ENCODE measurements around the gene WARS2. TPM values are rescaled to one million over a fixed set of nuclear protein-coding genes. Genes with fewer than 3 reads are reported as not detected.

Gene WARS2
- total RNA-seq, 4 donors from 2014 or later: 5.8 to 12.6 (median 10.0) TPM

DNA sequence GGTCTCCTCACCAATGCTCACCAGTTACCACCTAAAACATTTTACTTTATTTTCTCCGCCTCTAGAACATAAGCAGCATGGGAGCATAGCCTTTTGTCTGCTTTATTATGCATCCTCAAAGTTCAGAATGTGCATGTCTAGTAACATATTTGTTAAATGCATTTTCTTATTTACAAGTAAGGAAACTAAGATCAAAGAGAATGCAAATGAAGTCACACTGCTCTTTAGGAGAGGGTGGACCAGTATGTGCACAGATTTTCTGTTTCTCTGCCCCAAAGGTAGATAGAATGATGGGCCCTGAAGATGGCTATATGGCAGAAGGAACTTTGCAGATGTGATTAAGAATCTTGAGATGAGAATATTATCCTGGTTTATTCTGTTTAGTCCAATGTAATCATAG lies 9.7 kb upstream of the WARS2 start:
- no peak for TF ChIP-seq POLR2AphosphoS5 (IDR thresholded peaks at IDR 0.05)

DNA sequence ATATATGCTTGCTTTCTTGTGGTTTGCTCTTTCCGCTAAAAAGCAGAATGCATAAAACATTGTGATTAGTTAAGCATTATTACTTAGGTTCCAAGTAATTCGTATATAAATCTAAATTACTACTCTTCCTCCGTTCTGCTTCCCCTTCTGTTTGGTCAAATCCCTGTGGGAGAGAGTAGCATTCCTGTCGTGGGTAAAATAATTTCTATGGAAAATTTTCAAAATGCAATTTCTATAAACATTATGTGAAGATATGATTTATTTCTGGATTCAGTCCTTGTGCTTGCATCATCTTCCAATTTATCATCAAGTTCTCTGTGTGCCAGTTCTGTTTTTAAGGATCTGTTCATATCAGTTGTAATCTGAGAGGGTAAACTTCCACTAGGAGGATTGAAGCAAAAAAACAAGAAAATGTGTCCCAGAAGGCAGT lies 7.2 kb upstream of the WARS2 start:
- intact Hi-C loops (cut with DNase I): loop anchor here (10.0 kb wide), 1 partner anchor 507 kb away; no protein-coding TSS in a partner anchor
- DNase-seq (ENCODE audit: extremely low spot score): no peak
- Histone ChIP-seq H3K4me1 (peaks cover 0 to 18% (median 11%) of the 10 kb centered on the region in 4 donors), H3K27ac (replicated peaks in 1 of 4) (peak overlapping the region in 2 of 4 donors; percentile 42 to 48), H3K36me3 (peaks cover 0 to 12% (median 4%) of the 10 kb centered on the region in 4 donors), H3K27me3 (no peaks in the 10 kb centered on the region), H3K9me3 (no peaks in the 10 kb centered on the region), H3K4me3 (no peak overlapping the region)
- WGBS: 50% methylated on average over 4 of the region's 4 CpGs
- TF ChIP-seq EP300 (IDR thresholded peaks at IDR 0.05) (no peak), POLR2AphosphoS5 (IDR thresholded peaks at IDR 0.05) (no peak), POLR2A (IDR thresholded peaks at IDR 0.05; ENCODE audit: low read depth) (no peak)
- TF ChIP-seq, protein P1, sequence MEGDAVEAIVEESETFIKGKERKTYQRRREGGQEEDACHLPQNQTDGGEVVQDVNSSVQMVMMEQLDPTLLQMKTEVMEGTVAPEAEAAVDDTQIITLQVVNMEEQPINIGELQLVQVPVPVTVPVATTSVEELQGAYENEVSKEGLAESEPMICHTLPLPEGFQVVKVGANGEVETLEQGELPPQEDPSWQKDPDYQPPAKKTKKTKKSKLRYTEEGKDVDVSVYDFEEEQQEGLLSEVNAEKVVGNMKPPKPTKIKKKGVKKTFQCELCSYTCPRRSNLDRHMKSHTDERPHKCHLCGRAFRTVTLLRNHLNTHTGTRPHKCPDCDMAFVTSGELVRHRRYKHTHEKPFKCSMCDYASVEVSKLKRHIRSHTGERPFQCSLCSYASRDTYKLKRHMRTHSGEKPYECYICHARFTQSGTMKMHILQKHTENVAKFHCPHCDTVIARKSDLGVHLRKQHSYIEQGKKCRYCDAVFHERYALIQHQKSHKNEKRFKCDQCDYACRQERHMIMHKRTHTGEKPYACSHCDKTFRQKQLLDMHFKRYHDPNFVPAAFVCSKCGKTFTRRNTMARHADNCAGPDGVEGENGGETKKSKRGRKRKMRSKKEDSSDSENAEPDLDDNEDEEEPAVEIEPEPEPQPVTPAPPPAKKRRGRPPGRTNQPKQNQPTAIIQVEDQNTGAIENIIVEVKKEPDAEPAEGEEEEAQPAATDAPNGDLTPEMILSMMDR (IDR thresholded peaks at IDR 0.05): no peak

More for the DNA sequence above, 9.7 kb upstream of the WARS2 start:
- Histone ChIP-seq H3K9me3 (no peaks in the 10 kb centered on the region), H3K4me1 (peaks cover 0 to 13% (median 9%) of the 10 kb centered on the region in 4 donors), H3K27me3 (no peaks in the 10 kb centered on the region), H3K36me3 (peaks cover 0 to 4% (median 1%) of the 10 kb centered on the region in 4 donors), H3K4me3 (no peak overlapping the region), H3K27ac (replicated peaks in 1 of 4) (no peak overlapping the region)
- intact Hi-C loops (cut with DNase I): no loop called here
- 100% methylated on average over 1 of the region's 1 CpG for WGBS
- no peak for DNase-seq (ENCODE audit: extremely low spot score)

DNA sequence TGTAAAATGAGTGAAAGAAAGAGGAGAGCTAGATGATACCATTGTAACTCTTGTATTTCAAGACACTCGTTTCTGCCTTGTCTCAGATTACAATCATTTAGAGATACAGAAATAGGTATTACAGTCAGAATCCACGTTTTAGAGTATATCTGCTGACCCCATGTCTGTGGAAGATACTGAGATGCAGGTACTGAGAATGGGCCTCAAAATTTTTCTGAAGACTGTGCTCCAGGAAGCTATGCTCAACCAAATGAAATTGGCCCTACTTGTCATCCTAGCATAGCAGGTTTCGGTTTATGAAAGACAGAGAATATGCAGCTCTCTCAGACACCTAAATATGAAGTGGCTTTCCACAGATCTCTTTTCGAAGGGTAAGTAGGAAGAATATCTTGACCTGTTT lies 6.0 kb upstream of the WARS2 start:
- Histone ChIP-seq H3K27ac (replicated peaks in 1 of 4) (no peak overlapping the region), H3K4me3 (no peak overlapping the region), H3K9me3 (no peaks in the 10 kb centered on the region), H3K36me3 (peaks cover 0 to 12% (median 4%) of the 10 kb centered on the region in 4 donors), H3K27me3 (no peaks in the 10 kb centered on the region), H3K4me1 (peaks cover 3 to 30% (median 17%) of the 10 kb centered on the region in 4 donors)
- DNase-seq (ENCODE audit: extremely low spot score): no peak
- 84% methylated on average over 4 of the region's 4 CpGs for WGBS
- intact Hi-C loops (cut with DNase I): loop anchor here (10.0 kb wide), 1 partner anchor 508 kb away; no protein-coding TSS in a partner anchor
- TF ChIP-seq POLR2AphosphoS5 (IDR thresholded peaks at IDR 0.05) (no peak), EP300 (IDR thresholded peaks at IDR 0.05) (no peak), POLR2A (IDR thresholded peaks at IDR 0.05; ENCODE audit: low read depth) (no peak)
- TF ChIP-seq, protein P1 (IDR thresholded peaks at IDR 0.05): no peak

DNA sequence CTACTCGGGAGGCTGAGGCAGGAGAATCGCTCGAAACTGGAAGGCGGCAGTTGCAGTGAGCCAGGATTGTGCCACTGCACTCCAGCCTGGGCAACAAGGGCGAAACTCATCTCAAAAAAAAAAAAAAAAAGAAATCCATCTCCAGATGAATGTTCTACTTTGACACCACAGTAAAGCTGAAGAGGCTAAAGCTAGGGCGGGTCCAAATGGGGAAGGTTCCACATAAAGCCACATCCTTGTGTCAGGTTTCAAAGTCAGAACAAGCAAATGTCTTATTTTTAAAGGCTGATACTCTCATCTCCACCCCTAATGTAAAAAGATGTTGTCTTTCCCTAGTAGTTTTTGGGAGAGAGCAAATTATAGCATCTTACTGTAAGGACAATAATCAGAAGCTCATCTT lies 4.4 kb upstream of the WARS2 start:
- Histone ChIP-seq H3K4me1 (peaks cover 9 to 37% (median 24%) of the 10 kb centered on the region in 4 donors), H3K9me3 (no peaks in the 10 kb centered on the region), H3K36me3 (peaks cover 0 to 12% (median 4%) of the 10 kb centered on the region in 4 donors), H3K27ac (replicated peaks in 1 of 4) (no peak overlapping the region), H3K27me3 (no peaks in the 10 kb centered on the region), H3K4me3 (no peak overlapping the region)
- TF ChIP-seq EP300 (IDR thresholded peaks at IDR 0.05) (no peak), POLR2AphosphoS5 (IDR thresholded peaks at IDR 0.05) (no peak), POLR2A (IDR thresholded peaks at IDR 0.05; ENCODE audit: low read depth) (no peak)
- TF ChIP-seq, protein P1 (IDR thresholded peaks at IDR 0.05): no peak
- intact Hi-C loops (cut with DNase I): loop anchor here (10.0 kb wide), 1 partner anchor 510 kb away; no protein-coding TSS in a partner anchor
- WGBS: 96% methylated on average over 6 of the region's 6 CpGs
- no peak for DNase-seq (ENCODE audit: extremely low spot score)

DNA sequence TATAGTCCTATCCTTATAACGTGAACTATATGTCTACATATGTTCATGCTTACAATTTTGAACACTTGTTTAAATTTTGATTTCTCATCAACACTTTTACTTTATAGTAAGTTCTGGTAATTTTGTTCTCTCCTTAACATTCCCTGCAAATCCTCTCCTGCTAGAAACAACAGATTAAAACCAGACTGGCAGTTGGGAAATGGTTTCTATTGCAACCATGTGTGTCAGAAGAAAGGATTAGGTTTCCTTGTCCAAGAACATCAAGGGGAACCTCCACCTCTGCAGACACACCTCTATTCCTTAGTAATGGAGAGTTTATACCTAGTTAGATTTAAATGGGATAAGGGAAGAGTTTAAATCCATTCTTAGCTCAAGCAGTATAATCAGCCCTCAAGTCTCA lies 3.3 kb upstream of the WARS2 start:
- no peak overlapping the region for H3K27ac ChIP-seq (replicated peaks in 1 of 4)
- whole genome bisulfite sequencing: 90% methylated on average over 1 of the region's 1 CpG
- H3K9me3 ChIP-seq: no peaks in the 10 kb centered on the region
- H3K27me3 ChIP-seq: no peaks in the 10 kb centered on the region
- H3K36me3 ChIP-seq: peaks cover 0 to 12% (median 4%) of the 10 kb centered on the region in 4 donors
- TF ChIP-seq POLR2AphosphoS5 (IDR thresholded peaks at IDR 0.05) (no peak), POLR2A (IDR thresholded peaks at IDR 0.05; ENCODE audit: low read depth) (no peak), EP300 (IDR thresholded peaks at IDR 0.05) (no peak)
- TF ChIP-seq, protein P1 (IDR thresholded peaks at IDR 0.05): no peak
- no peak for DNase-seq (ENCODE audit: extremely low spot score)
- no peak overlapping the region for H3K4me3 ChIP-seq
- intact Hi-C loops (cut with DNase I): loop anchor here (10.0 kb wide), 1 partner anchor 511 kb away; no protein-coding TSS in a partner anchor
- H3K4me1 ChIP-seq: peaks cover 17 to 44% (median 35%) of the 10 kb centered on the region in 4 donors
